AG04449 (cell line): ENCODE measurements around the gene BCL11A.

Experiments
- CTCF ChIA-PET: fragments of 350-600 bp; formaldehyde crosslinking; extraction: SDS; loops from one replicate; lab custom pipeline; 2021; ENCODE audit warnings: antibody characterized with exemption; lab: Yijun Ruan, JAX
- POLR2A ChIA-PET: fragments of 400-600, 350-600 bp; formaldehyde crosslinking; extraction: SDS; loops from one replicate; lab custom pipeline; 2020; ENCODE audit warnings: antibody characterized with exemption, inconsistent platforms; lab: Yijun Ruan, JAX
- DNase-seq: peaks from one replicate; pipeline ENCODE4 v3.0.0-alpha.2; 2010; ENCODE audit warnings: low read depth, low spot score
- H3K4me3 ChIP-seq: 2 replicates; pipeline ENCODE4 v1.5.1; 2011; ENCODE audit warnings: low read depth, mild to moderate bottlenecking, control low read depth, low read length
- TF ChIP-seq, protein P1 (sequence below): IDR thresholded peaks from one replicate; pipeline ENCODE4 v1.5.1; 2011; ENCODE audit warnings: mild to moderate bottlenecking, moderate library complexity, low read length, control low read depth, inconsistent platforms; ENCODE audit not compliant: insufficient read depth; ENCODE audit errors: missing control alignments

Gene BCL11A

DNA sequence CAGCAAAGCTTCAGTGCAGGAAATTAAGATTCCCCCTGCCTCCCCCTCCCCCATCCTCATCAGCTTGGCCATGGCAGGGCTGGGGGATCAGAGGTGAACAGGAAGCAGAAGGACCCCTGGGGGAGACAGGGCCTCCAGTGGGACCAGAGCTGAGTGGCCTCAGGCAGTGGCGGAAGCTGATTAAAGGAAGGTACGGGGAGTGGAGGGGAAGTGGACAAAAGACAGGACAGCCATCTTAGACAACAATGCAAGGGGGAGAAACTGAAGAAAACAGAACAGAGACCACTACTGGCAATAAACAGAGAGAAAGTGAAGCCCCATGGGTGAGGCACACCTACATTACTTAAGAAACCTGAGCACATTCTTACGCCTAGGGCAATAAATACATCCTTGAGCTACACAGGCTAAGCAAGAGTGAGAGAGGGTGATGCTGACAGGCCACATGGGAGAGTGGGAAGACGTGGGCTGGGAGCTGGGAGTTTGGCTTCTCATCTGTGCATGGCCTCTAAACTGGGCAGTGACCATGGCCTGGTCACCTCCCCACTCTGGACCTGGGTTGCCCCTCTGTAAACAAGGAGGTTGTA lies 59.6 kb downstream of the BCL11A start:
- no peak for DNase-seq
- CTCF ChIA-PET = interaction anchor here (0.9 to 2.5 kb wide), 4 partner anchors 10 to 56 kb away, joined by 3 to 13 read pairs (median 4); no protein-coding TSS in a partner anchor
- TF ChIP-seq, protein P1, sequence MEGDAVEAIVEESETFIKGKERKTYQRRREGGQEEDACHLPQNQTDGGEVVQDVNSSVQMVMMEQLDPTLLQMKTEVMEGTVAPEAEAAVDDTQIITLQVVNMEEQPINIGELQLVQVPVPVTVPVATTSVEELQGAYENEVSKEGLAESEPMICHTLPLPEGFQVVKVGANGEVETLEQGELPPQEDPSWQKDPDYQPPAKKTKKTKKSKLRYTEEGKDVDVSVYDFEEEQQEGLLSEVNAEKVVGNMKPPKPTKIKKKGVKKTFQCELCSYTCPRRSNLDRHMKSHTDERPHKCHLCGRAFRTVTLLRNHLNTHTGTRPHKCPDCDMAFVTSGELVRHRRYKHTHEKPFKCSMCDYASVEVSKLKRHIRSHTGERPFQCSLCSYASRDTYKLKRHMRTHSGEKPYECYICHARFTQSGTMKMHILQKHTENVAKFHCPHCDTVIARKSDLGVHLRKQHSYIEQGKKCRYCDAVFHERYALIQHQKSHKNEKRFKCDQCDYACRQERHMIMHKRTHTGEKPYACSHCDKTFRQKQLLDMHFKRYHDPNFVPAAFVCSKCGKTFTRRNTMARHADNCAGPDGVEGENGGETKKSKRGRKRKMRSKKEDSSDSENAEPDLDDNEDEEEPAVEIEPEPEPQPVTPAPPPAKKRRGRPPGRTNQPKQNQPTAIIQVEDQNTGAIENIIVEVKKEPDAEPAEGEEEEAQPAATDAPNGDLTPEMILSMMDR = no peak
- POLR2A ChIA-PET = no interaction called here
- no peak overlapping the region for H3K4me3 ChIP-seq

DNA sequence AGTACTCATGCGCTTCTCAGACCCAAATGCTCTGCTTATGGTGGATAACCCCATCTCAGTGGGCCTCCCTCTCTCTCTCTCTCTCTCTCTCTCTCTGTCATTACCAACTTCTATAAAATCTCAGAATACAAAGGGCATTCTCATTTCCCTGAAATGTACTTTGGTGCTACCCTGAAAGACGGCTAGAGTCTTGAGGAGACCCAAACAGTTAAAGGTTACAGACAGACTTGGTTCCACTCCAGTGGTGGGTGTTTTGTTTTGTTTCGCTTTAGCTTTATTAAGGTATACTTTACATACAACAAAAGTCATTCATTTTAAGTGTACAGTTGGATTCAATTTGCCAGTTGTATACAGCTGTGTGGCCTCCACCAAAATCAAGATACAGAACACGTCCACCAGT lies 60.9 kb downstream of the BCL11A start:
- no peak overlapping the region for H3K4me3 ChIP-seq
- POLR2A ChIA-PET = no interaction called here
- DNase-seq = no peak
- TF ChIP-seq, protein P1 = no peak
- CTCF ChIA-PET = no interaction called here

DNA sequence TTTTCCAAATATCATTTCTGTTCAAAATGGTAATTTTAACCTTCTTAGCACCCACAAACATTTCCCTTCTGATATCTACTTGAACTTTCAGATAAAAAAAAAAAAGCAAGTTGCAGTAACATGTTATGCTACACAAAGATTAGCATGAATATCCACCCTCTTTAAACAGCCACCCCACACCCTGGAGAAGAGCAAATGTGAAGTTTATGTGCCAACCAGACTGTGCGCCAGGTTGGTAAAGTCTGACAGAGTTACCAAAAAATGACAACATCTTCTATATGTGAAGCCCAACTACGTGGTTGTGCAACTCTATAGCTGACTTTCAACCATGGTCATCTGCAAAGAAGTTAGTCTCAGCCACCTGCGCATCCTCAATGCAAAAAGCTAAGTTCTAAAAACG lies 62.6 kb downstream of the BCL11A start:
- TF ChIP-seq, protein P1 = no peak
- ChIA-PET POLR2A (no interaction called here), CTCF (no interaction called here)
- no peak for DNase-seq
- no peak overlapping the region for H3K4me3 ChIP-seq

DNA sequence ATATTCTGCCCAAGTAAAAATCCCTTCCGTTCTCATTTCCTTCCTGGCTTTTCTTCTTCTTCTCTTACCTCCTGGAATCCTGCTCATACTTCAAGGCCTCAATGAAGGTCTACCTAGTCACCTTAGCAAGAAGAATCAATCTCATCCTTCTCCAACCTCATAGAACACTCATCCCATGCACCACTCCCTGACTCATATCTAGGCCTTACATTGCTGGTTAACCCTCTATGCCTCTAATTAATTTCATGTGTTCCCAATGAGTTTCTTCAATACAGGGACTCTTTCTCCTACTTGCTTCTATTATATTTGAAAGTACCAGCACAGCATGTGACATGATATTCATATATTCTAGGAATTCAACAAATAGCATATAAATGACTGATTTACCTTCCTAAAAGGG lies 63.0 kb downstream of the BCL11A start:
- CTCF ChIA-PET = no interaction called here
- TF ChIP-seq, protein P1 = no peak
- POLR2A ChIA-PET = no interaction called here
- H3K4me3 ChIP-seq = no peak overlapping the region
- no peak for DNase-seq

DNA sequence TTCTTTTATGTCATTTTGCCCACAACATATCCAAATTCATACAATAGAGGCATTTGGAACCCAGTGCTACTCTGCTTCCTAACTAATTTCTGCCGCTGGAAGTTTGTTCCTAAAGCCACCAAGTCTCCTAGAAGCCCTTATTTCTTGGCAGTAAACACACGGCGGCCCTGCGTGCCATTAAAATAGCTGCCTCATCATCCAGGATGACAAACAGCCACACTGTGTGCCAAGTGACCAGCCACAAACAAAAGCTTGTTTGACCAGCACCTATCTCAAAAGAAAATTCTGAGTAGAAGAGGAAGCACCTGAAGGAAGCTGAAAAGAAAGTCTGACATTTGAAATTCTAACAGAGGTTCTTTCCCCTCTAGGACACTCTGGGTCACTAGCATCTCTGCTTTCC lies 64.2 kb downstream of the BCL11A start:
- ChIA-PET CTCF (no interaction called here), POLR2A (no interaction called here)
- TF ChIP-seq, protein P1 = no peak
- DNase-seq = no peak
- H3K4me3 ChIP-seq = no peak overlapping the region

DNA sequence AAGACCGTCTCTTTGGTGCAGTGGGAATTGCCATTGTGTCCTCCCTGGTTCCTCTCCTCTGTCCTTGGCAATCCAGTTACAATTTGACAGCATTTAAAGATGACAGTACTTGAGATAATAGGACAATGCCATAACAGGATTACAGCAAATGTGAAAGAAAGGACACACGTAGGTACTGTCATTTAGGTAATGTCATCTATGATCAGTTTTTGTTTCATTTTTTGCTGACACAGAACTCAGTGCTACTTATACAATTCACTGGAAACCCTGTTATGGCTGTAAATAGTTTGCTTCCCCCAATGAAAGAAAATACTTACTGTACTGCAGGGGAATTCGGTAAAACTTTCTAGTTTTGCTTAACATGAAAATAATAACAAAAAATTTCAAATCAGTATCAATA lies 65.2 kb downstream of the BCL11A start:
- DNase-seq = no peak
- ChIA-PET POLR2A (no interaction called here), CTCF (interaction anchor here (0.8 kb wide), 1 partner anchor 68 kb away, joined by 3 read pairs; no protein-coding TSS in a partner anchor)
- TF ChIP-seq, protein P1 = no peak
- no peak overlapping the region for H3K4me3 ChIP-seq
